Measurements from ENCODE around the gene SF3B5.
"Not testable (repeated sequence)": the region's sequence is repeated elsewhere in the genome, so short reads cannot be mapped to it uniquely, and the experiment has no call there.

The SF3B5 gene

GRCh38 chr6:144062786-144063185, 32.6 kb downstream of the SF3B5 start:
- DNase-seq, result no peak

- DNase-seq, result no peak
Observed at GRCh38 chr6:144059139-144059538, 36.2 kb downstream of the SF3B5 start.

- DNase-seq, result no peak
Observed at GRCh38 chr6:144055121-144055931, 40.0 kb downstream of the SF3B5 start.

GRCh38 chr6:144053601-144054000, 41.8 kb downstream of the SF3B5 start:
- no peak for DNase-seq

GRCh38 chr6:144052488-144052887, 42.9 kb downstream of the SF3B5 start:
- no peak for DNase-seq

GRCh38 chr6:144049386-144049785, 46.0 kb downstream of the SF3B5 start:
- DNase-seq, result no peak

GRCh38 chr6:144047688-144048087, 47.7 kb downstream of the SF3B5 start:
- no peak for DNase-seq

- not testable (repeated sequence) for DNase-seq
Observed at GRCh38 chr6:144046672-144047071, 48.7 kb downstream of the SF3B5 start.

GRCh38 chr6:144044989-144045388, 50.4 kb downstream of the SF3B5 start:
- not testable (repeated sequence) for DNase-seq
